Karpas-422 (cell line): ENCODE results near the gene SLC22A5. TPM values are rescaled to one million over a fixed set of nuclear protein-coding genes. Genes with fewer than 3 reads are reported as not detected.
"Not testable (repeated sequence)": the region's sequence is repeated elsewhere in the genome, so short reads cannot be mapped to it uniquely, and the experiment has no call there.

Experiments used
- DNase-seq: peaks from one replicate; pipeline ENCODE4 v3.0.0-alpha.2; 2015
- H2AFZ ChIP-seq: fragments of 200-600 bp; sonication (generic); 2 replicates; pipeline ENCODE4 v1.6.1; 2014; ENCODE audit warnings: antibody characterized with exemption, low read length, mixed read lengths
- H3K27ac ChIP-seq: fragments of 200-600 bp; sonication (generic); 2 replicates; pipeline ENCODE4 v1.5.1; 2014; ENCODE audit warnings: mild to moderate bottlenecking, low read length, moderate library complexity
- H3K27me3 ChIP-seq: fragments of 200-600 bp; sonication (generic); 2 replicates; pipeline ENCODE4 v1.6.1; 2014; ENCODE audit warnings: low read length, mixed read lengths
- H3K36me3 ChIP-seq: fragments of 200-600 bp; sonication (generic); 2 replicates; pipeline ENCODE4 v1.6.1; 2014; ENCODE audit warnings: low read length, mixed read lengths; ENCODE audit not compliant: insufficient read depth
- H3K4me1 ChIP-seq: fragments of 200-600 bp; sonication (generic); 2 replicates; pipeline ENCODE4 v1.6.1; 2014; ENCODE audit warnings: mild to moderate bottlenecking, low read length, mixed read lengths
- H3K4me2 ChIP-seq: fragments of 200-600 bp; sonication (generic); 2 replicates; pipeline ENCODE4 v1.6.1; 2014; ENCODE audit warnings: low read length, low read depth, mild to moderate bottlenecking; ENCODE audit not compliant: poor library complexity, severe bottlenecking
- H3K4me3 ChIP-seq: fragments of 200-600 bp; sonication (generic); 2 replicates; pipeline ENCODE4 v1.5.1; 2014; ENCODE audit warnings: mild to moderate bottlenecking, antibody characterized with exemption, low read length, mixed read lengths
- H3K79me2 ChIP-seq: fragments of 200-600 bp; sonication (generic); 2 replicates; pipeline ENCODE4 v1.6.1; 2014; ENCODE audit warnings: mild to moderate bottlenecking, low read length, mixed read lengths
- H3K9ac ChIP-seq: fragments of 200-600 bp; sonication (generic); 2 replicates; pipeline ENCODE4 v1.6.0; 2014; ENCODE audit warnings: low read length
- H3K9me2 ChIP-seq: fragments of 200-600 bp; sonication (generic), shearing (Covaris generic); replicated peaks from 2 replicates; pipeline ENCODE4 v1.6.0; 2014; ENCODE audit warnings: mild to moderate bottlenecking, low read length, moderate library complexity; ENCODE audit not compliant: insufficient read depth
- H3K9me3 ChIP-seq: fragments of 300-700, 200-600 bp; sonication (generic); 2 replicates; pipeline ENCODE4 v1.6.1; 2014; ENCODE audit warnings: low read length, mixed read lengths
- H4K20me1 ChIP-seq: fragments of 200-600 bp; sonication (generic); 2 replicates; pipeline ENCODE4 v1.6.1; 2014; ENCODE audit warnings: mild to moderate bottlenecking, antibody characterized with exemption, low read length, low read depth; ENCODE audit not compliant: insufficient read depth
- total RNA-seq: library from RNA; depleted of rRNA; stranded (reverse); fragments of >200 nt; shearing (Covaris generic); gene quantifications from 2 replicates; pipeline ENCODE4 v1.2.3, GENCODE V29; 2014; ENCODE audit warnings: low replicate concordance

Gene SLC22A5
- total RNA-seq, 1 experiment from 2014 or later, result 5.2 TPM

- Histone ChIP-seq H3K4me2 (no peak overlapping the region), H4K20me1 (no peaks in the 10 kb centered on the region)
Observed at GRCh38 chr5:132435447-132435846, 65.9 kb downstream of the SLC22A5 start.

DNA sequence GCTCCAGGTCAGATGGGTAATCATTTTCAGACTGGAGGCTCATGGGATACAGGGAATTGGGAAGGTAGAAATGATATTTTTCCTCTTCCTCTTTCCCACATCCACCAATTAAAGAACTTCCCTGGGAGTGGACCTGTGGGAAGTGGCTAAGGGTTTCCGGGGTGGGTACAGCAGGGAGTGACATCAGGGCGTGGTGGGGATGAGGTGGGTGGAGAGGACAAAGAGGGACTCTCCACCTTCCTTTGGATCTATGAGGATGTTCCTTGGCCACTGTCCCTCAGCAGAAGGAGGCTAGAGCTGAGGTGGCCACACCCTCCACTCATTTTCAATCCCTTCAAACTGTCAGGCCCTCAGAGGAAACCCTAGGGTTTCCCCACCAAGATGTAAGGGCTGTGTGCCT is 66.4 kb downstream of the SLC22A5 start:
- peaks cover 12% of the 10 kb centered on the region for H3K4me1 ChIP-seq
- no peak overlapping the region for H3K9ac ChIP-seq
- H3K9me2 ChIP-seq, result no peaks in the 10 kb centered on the region
- no peaks in the 10 kb centered on the region for H3K79me2 ChIP-seq
- H3K9me3 ChIP-seq, result no peaks in the 10 kb centered on the region
- DNase-seq, result no peak
- no peak overlapping the region for H3K4me2 ChIP-seq
- no peak overlapping the region for H3K27ac ChIP-seq
- H4K20me1 ChIP-seq, result no peaks in the 10 kb centered on the region
- H3K36me3 ChIP-seq, result no peaks in the 10 kb centered on the region
- no peak overlapping the region for H2AFZ ChIP-seq
- H3K4me3 ChIP-seq, result no peak overlapping the region
- H3K27me3 ChIP-seq, result no peaks in the 10 kb centered on the region

More at GRCh38 chr5:132435447-132435846, 65.9 kb downstream of the SLC22A5 start:
- no peaks in the 10 kb centered on the region for H3K9me2 ChIP-seq
- no peaks in the 10 kb centered on the region for H3K79me2 ChIP-seq
- H3K9ac ChIP-seq, result no peak overlapping the region
- H3K27ac ChIP-seq, result no peak overlapping the region
- DNase-seq, result no peak
- peaks cover 12% of the 10 kb centered on the region for H3K4me1 ChIP-seq
- H3K4me3 ChIP-seq, result no peak overlapping the region
- H3K27me3 ChIP-seq, result no peaks in the 10 kb centered on the region
- no peaks in the 10 kb centered on the region for H3K36me3 ChIP-seq
- H3K9me3 ChIP-seq, result no peaks in the 10 kb centered on the region
- no peak overlapping the region for H2AFZ ChIP-seq

- peaks cover 12% of the 10 kb centered on the region for H3K4me1 ChIP-seq
- H3K9ac ChIP-seq, result no peak overlapping the region
Observed at GRCh38 chr5:132436936-132437335, 67.4 kb downstream of the SLC22A5 start.

GRCh38 chr5:132437604-132438266 is 68.2 kb downstream of the SLC22A5 start:
- no peaks in the 10 kb centered on the region for H3K9me2 ChIP-seq
- H3K4me1 ChIP-seq, result peaks cover 12% of the 10 kb centered on the region
- H3K4me2 ChIP-seq, result no peak overlapping the region
- H4K20me1 ChIP-seq, result no peaks in the 10 kb centered on the region
- no peaks in the 10 kb centered on the region for H3K27me3 ChIP-seq
- no peak overlapping the region for H3K4me3 ChIP-seq
- H2AFZ ChIP-seq, result no peak overlapping the region
- H3K79me2 ChIP-seq, result no peaks in the 10 kb centered on the region
- H3K9me3 ChIP-seq, result no peaks in the 10 kb centered on the region
- no peaks in the 10 kb centered on the region for H3K36me3 ChIP-seq
- H3K27ac ChIP-seq, result no peak overlapping the region
- DNase-seq, result peak; percentile 60
- no peak overlapping the region for H3K9ac ChIP-seq

More at GRCh38 chr5:132436936-132437335, 67.4 kb downstream of the SLC22A5 start:
- H3K4me2 ChIP-seq, result no peak overlapping the region
- H3K9me3 ChIP-seq, result no peaks in the 10 kb centered on the region
- no peaks in the 10 kb centered on the region for H3K36me3 ChIP-seq
- H3K79me2 ChIP-seq, result no peaks in the 10 kb centered on the region
- no peaks in the 10 kb centered on the region for H3K27me3 ChIP-seq
- no peak overlapping the region for H3K4me3 ChIP-seq
- no peaks in the 10 kb centered on the region for H3K9me2 ChIP-seq
- no peak overlapping the region for H2AFZ ChIP-seq
- DNase-seq, result no peak
- H4K20me1 ChIP-seq, result no peaks in the 10 kb centered on the region
- no peak overlapping the region for H3K27ac ChIP-seq

DNA sequence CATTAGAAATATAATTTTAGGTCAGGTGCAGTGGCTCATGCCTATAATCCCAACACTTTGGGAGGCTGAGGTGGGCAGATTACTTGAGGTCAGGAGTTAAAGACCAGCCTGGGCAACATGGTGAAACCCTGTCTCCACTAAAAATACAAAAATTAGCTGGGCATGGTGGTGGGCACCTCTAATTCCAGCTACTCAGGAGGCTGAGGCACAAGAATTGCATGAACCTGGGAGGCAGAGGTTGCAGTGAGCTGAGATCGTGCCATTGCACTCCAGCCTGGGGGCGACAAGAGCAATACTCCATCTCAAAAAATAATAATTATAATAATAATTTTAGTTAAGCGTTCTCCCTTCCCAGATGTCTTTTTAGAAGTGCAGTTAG is 68.7 kb downstream of the SLC22A5 start:
- not testable (repeated sequence) for H3K4me3 ChIP-seq, H3K27me3 ChIP-seq, H3K9me3 ChIP-seq, H3K9me2 ChIP-seq, H3K36me3 ChIP-seq, H3K9ac ChIP-seq, H3K79me2 ChIP-seq, H3K4me2 ChIP-seq, DNase-seq, H3K27ac ChIP-seq, H2AFZ ChIP-seq, H4K20me1 ChIP-seq
- peaks cover 12% of the 10 kb centered on the region for H3K4me1 ChIP-seq

- Histone ChIP-seq H3K9me2 (no peaks in the 10 kb centered on the region), H3K4me3 (no peak overlapping the region), H3K9ac (no peak overlapping the region), H3K27ac (no peak overlapping the region), H3K9me3 (no peaks in the 10 kb centered on the region), H3K4me1 (peaks cover 12% of the 10 kb centered on the region), H3K36me3 (no peaks in the 10 kb centered on the region), H3K4me2 (no peak overlapping the region), H3K27me3 (no peaks in the 10 kb centered on the region), H4K20me1 (no peaks in the 10 kb centered on the region), H2AFZ (no peak overlapping the region), H3K79me2 (no peaks in the 10 kb centered on the region)
- no peak for DNase-seq
Observed at GRCh38 chr5:132438917-132439316, 69.4 kb downstream of the SLC22A5 start.

GRCh38 chr5:132439521-132440089 is 70.1 kb downstream of the SLC22A5 start:
- no peak overlapping the region for H2AFZ ChIP-seq
- no peaks in the 10 kb centered on the region for H3K27me3 ChIP-seq
- H3K79me2 ChIP-seq, result no peaks in the 10 kb centered on the region
- no peak overlapping the region for H3K4me3 ChIP-seq
- no peaks in the 10 kb centered on the region for H3K9me2 ChIP-seq
- no peak overlapping the region for H3K27ac ChIP-seq
- H3K4me1 ChIP-seq, result peaks cover 12% of the 10 kb centered on the region
- H3K4me2 ChIP-seq, result no peak overlapping the region
- H4K20me1 ChIP-seq, result no peaks in the 10 kb centered on the region
- no peak for DNase-seq
- H3K9ac ChIP-seq, result no peak overlapping the region
- H3K9me3 ChIP-seq, result no peaks in the 10 kb centered on the region
- H3K36me3 ChIP-seq, result no peaks in the 10 kb centered on the region

DNA sequence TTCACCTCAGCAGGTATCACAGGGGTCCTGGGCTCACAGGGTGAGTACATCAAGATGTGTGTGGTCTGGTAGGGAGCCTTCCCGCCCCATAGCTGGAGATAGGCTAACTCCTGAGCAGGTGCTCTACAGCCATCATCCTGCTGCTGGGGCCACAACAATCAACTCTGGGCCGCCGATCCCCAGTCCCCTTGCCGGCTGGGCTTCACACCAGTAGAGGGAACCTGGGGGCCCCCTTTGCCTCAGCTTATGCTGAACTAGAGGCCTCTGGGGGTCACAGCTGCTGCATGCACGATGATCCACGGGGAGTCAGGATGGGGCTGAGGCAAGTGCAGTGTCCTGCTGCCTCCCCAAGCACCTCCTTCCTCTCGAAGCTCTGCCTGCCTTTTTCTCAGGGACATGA is 74.6 kb downstream of the SLC22A5 start:
- DNase-seq, result no peak
- Histone ChIP-seq H3K79me2 (no peaks in the 10 kb centered on the region), H3K9me3 (no peaks in the 10 kb centered on the region), H3K4me1 (no peaks in the 10 kb centered on the region), H3K36me3 (no peaks in the 10 kb centered on the region), H3K4me3 (no peak overlapping the region), H4K20me1 (no peaks in the 10 kb centered on the region), H3K4me2 (no peak overlapping the region), H3K27ac (no peak overlapping the region), H2AFZ (no peak overlapping the region), H3K27me3 (no peaks in the 10 kb centered on the region), H3K9ac (no peak overlapping the region), H3K9me2 (no peaks in the 10 kb centered on the region)
